ENCODE results near the gene C1orf21.
"Not testable (repeated sequence)": the region's sequence is repeated elsewhere in the genome, so short reads cannot be mapped to it uniquely, and the experiment has no call there.

The C1orf21 gene

GRCh38 chr1:184386312-184387068 lies at the start of gene C1orf21:
Gene C1orf21, plus strand, starts transcription at chr1:184387029. Its CDS starts 90,481 bp downstream, at chr1:184477510.
- peak within 1 kb of the TSS; percentile 99 for H3K4me3 ChIP-seq (ENCODE audit: low read length)
- H3K4me1 ChIP-seq (ENCODE audit: insufficient read depth, low read length) = peaks cover 32% of the 10 kb centered on the region
- no peaks in the 10 kb centered on the region for H3K27me3 ChIP-seq (ENCODE audit: insufficient read depth, low read length)
- H3K36me3 ChIP-seq (ENCODE audit: insufficient read depth, low read length) = no peaks in the 10 kb centered on the region
- peak within 1 kb of the TSS; percentile 99 for H2AFZ ChIP-seq (ENCODE audit: low read depth, low read length)
- no peaks in the 10 kb centered on the region for H3K9me3 ChIP-seq (ENCODE audit: low read length)

DNA sequence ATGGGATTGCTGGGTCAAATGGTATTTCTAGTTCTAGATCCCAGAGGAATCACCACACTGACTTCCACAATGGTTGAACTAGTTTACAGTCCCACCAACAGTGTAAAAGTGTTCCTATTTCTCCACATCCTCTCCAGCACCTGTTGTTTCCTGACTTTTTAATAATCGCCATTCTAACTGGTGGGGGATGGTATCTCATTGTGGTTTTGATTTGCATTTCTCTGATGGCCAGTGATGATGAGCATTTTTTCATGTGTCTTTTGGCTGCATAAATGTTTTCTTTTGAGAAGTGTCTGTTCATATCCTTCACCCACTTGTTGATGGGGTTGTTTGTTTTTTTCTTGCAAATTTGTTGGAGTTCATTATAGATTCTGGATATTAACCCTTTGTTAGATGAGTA lies 49.0 kb upstream of the C1orf21 start:
- H3K36me3 ChIP-seq (ENCODE audit: insufficient read depth, low read length); H3K27me3 ChIP-seq (ENCODE audit: insufficient read depth, low read length); H3K4me3 ChIP-seq (ENCODE audit: low read length); H3K4me1 ChIP-seq (ENCODE audit: insufficient read depth, low read length); H3K9me3 ChIP-seq (ENCODE audit: low read length); H2AFZ ChIP-seq (ENCODE audit: low read depth, low read length): not testable (repeated sequence)

GRCh38 chr1:184340984-184341383 lies 45.8 kb upstream of the C1orf21 start:
- H3K9me3 ChIP-seq (ENCODE audit: low read length) = peaks cover 4% of the 10 kb centered on the region
- no peaks in the 10 kb centered on the region for H3K4me1 ChIP-seq (ENCODE audit: insufficient read depth, low read length)
- no peak overlapping the region for H3K4me3 ChIP-seq (ENCODE audit: low read length)
- H3K36me3 ChIP-seq (ENCODE audit: insufficient read depth, low read length) = no peaks in the 10 kb centered on the region
- no peaks in the 10 kb centered on the region for H3K27me3 ChIP-seq (ENCODE audit: insufficient read depth, low read length)
- no peak overlapping the region for H2AFZ ChIP-seq (ENCODE audit: low read depth, low read length)

DNA sequence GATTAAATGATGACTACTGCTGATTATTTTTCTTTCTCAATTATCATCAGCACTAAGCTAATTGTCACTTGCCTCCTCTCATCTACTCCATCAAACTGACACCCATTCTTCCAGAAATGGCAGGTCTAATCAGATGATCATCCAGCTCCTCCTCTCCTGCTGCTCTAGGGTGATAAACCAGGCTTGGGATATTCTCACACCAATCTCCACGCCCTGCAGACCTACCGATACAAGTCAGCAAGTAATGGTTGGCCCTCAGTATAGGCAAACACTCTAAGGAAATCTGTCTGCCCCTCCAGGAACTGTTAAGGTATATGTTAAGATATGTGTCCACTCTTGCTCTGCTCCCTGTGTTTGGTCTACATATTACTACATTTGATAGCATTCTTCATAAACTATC lies 36.3 kb upstream of the C1orf21 start:
- Histone ChIP-seq H2AFZ (ENCODE audit: low read depth, low read length) (no peak overlapping the region), H3K36me3 (ENCODE audit: insufficient read depth, low read length) (no peaks in the 10 kb centered on the region), H3K4me3 (ENCODE audit: low read length) (no peak overlapping the region), H3K9me3 (ENCODE audit: low read length) (no peaks in the 10 kb centered on the region), H3K4me1 (ENCODE audit: insufficient read depth, low read length) (no peaks in the 10 kb centered on the region), H3K27me3 (ENCODE audit: insufficient read depth, low read length) (peaks cover 12% of the 10 kb centered on the region)

DNA sequence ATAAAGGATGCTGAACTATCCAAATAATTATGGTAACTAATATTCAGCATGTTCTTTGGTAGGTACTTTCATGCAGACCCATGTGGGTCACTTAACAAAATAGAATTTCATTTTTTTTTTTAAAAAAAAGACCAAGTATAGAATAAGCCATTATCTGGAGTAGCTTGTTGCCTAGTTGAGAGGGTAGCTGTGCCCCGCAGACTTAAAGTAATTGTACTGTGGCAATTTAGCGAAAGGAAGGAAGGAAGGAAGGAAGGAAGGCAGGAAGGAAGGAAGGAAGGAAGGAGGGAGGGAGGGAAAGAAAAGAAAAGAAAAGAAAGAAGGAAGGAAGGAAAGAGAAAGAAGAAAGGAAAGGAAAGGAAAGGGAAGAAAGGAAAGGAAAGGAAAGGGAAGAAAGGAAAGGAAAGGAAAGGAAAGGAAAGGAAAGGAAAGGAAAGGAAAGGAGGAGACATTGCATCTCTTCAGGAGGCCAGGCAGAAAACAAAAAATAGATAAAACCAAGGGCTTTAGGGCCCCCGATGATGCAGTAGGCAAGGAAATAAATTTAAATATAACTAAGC lies 35.3 kb upstream of the C1orf21 start:
- Histone ChIP-seq H3K9me3 (ENCODE audit: low read length) (no peaks in the 10 kb centered on the region), H2AFZ (ENCODE audit: low read depth, low read length) (no peak overlapping the region), H3K36me3 (ENCODE audit: insufficient read depth, low read length) (no peaks in the 10 kb centered on the region), H3K4me3 (ENCODE audit: low read length) (no peak overlapping the region), H3K27me3 (ENCODE audit: insufficient read depth, low read length) (peaks cover 12% of the 10 kb centered on the region), H3K4me1 (ENCODE audit: insufficient read depth, low read length) (no peaks in the 10 kb centered on the region)

DNA sequence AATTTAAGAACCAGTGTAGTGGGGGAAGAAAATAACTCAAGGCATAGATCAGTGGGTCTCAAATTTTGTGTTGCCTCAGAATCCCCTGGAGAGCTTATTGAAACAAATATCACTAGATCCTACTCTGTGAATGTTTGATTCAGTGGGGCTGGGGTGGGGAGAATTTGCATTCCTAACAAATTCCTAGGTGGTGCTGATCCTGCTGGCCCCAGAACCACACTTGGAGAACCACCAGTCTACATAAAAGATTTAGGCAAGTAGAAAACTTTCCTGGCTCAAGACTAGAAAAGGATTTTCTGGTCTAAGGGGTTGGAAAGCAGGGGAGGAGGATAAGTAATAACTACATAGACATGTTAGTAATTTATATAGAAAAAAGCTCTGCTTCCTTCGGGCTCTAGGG lies 34.1 kb upstream of the C1orf21 start:
- Histone ChIP-seq H3K36me3 (ENCODE audit: insufficient read depth, low read length) (no peaks in the 10 kb centered on the region), H3K4me3 (ENCODE audit: low read length) (no peak overlapping the region), H3K27me3 (ENCODE audit: insufficient read depth, low read length) (peaks cover 12% of the 10 kb centered on the region), H2AFZ (ENCODE audit: low read depth, low read length) (no peak overlapping the region), H3K9me3 (ENCODE audit: low read length) (no peaks in the 10 kb centered on the region), H3K4me1 (ENCODE audit: insufficient read depth, low read length) (no peaks in the 10 kb centered on the region)

GRCh38 chr1:184354719-184355118 lies 32.1 kb upstream of the C1orf21 start:
- Histone ChIP-seq H3K4me3 (ENCODE audit: low read length) (no peak overlapping the region), H3K27me3 (ENCODE audit: insufficient read depth, low read length) (peaks cover 8% of the 10 kb centered on the region), H3K9me3 (ENCODE audit: low read length) (no peaks in the 10 kb centered on the region), H3K36me3 (ENCODE audit: insufficient read depth, low read length) (no peaks in the 10 kb centered on the region), H2AFZ (ENCODE audit: low read depth, low read length) (no peak overlapping the region), H3K4me1 (ENCODE audit: insufficient read depth, low read length) (no peaks in the 10 kb centered on the region)

- H3K27me3 ChIP-seq (ENCODE audit: insufficient read depth, low read length) = peaks cover 9% of the 10 kb centered on the region
- H2AFZ ChIP-seq (ENCODE audit: low read depth, low read length) = no peak overlapping the region
- H3K36me3 ChIP-seq (ENCODE audit: insufficient read depth, low read length) = no peaks in the 10 kb centered on the region
- no peaks in the 10 kb centered on the region for H3K9me3 ChIP-seq (ENCODE audit: low read length)
- H3K4me1 ChIP-seq (ENCODE audit: insufficient read depth, low read length) = no peaks in the 10 kb centered on the region
- H3K4me3 ChIP-seq (ENCODE audit: low read length) = no peak overlapping the region
Measured at GRCh38 chr1:184356891-184357290, 29.9 kb upstream of the C1orf21 start.

GRCh38 chr1:184358256-184358655 lies 28.6 kb upstream of the C1orf21 start:
- no peaks in the 10 kb centered on the region for H3K9me3 ChIP-seq (ENCODE audit: low read length)
- peaks cover 8% of the 10 kb centered on the region for H3K27me3 ChIP-seq (ENCODE audit: insufficient read depth, low read length)
- H3K4me3 ChIP-seq (ENCODE audit: low read length) = no peak overlapping the region
- no peak overlapping the region for H2AFZ ChIP-seq (ENCODE audit: low read depth, low read length)
- no peaks in the 10 kb centered on the region for H3K36me3 ChIP-seq (ENCODE audit: insufficient read depth, low read length)
- no peaks in the 10 kb centered on the region for H3K4me1 ChIP-seq (ENCODE audit: insufficient read depth, low read length)

GRCh38 chr1:184359909-184360308 lies 26.9 kb upstream of the C1orf21 start:
- no peaks in the 10 kb centered on the region for H3K9me3 ChIP-seq (ENCODE audit: low read length)
- H3K4me1 ChIP-seq (ENCODE audit: insufficient read depth, low read length) = no peaks in the 10 kb centered on the region
- H3K36me3 ChIP-seq (ENCODE audit: insufficient read depth, low read length) = no peaks in the 10 kb centered on the region
- H3K4me3 ChIP-seq (ENCODE audit: low read length) = no peak overlapping the region
- no peak overlapping the region for H2AFZ ChIP-seq (ENCODE audit: low read depth, low read length)
- H3K27me3 ChIP-seq (ENCODE audit: insufficient read depth, low read length) = peaks cover 5% of the 10 kb centered on the region

- H3K27me3 ChIP-seq (ENCODE audit: insufficient read depth, low read length) = peaks cover 3% of the 10 kb centered on the region
- no peak overlapping the region for H2AFZ ChIP-seq (ENCODE audit: low read depth, low read length)
- H3K4me3 ChIP-seq (ENCODE audit: low read length) = no peak overlapping the region
- H3K4me1 ChIP-seq (ENCODE audit: insufficient read depth, low read length) = no peaks in the 10 kb centered on the region
- no peaks in the 10 kb centered on the region for H3K9me3 ChIP-seq (ENCODE audit: low read length)
- no peaks in the 10 kb centered on the region for H3K36me3 ChIP-seq (ENCODE audit: insufficient read depth, low read length)
Measured at GRCh38 chr1:184362876-184363275, 24.0 kb upstream of the C1orf21 start.

GRCh38 chr1:184365699-184366098 lies 21.1 kb upstream of the C1orf21 start:
- H2AFZ ChIP-seq (ENCODE audit: low read depth, low read length) = no peak overlapping the region
- no peaks in the 10 kb centered on the region for H3K36me3 ChIP-seq (ENCODE audit: insufficient read depth, low read length)
- peaks cover 3% of the 10 kb centered on the region for H3K27me3 ChIP-seq (ENCODE audit: insufficient read depth, low read length)
- no peaks in the 10 kb centered on the region for H3K9me3 ChIP-seq (ENCODE audit: low read length)
- H3K4me3 ChIP-seq (ENCODE audit: low read length) = no peak overlapping the region
- no peaks in the 10 kb centered on the region for H3K4me1 ChIP-seq (ENCODE audit: insufficient read depth, low read length)

- Histone ChIP-seq H3K36me3 (ENCODE audit: insufficient read depth, low read length) (no peaks in the 10 kb centered on the region), H3K4me1 (ENCODE audit: insufficient read depth, low read length) (no peaks in the 10 kb centered on the region), H2AFZ (ENCODE audit: low read depth, low read length) (no peak overlapping the region), H3K4me3 (ENCODE audit: low read length) (no peak overlapping the region), H3K27me3 (ENCODE audit: insufficient read depth, low read length) (peaks cover 1% of the 10 kb centered on the region), H3K9me3 (ENCODE audit: low read length) (no peaks in the 10 kb centered on the region)
Measured at GRCh38 chr1:184366997-184367396, 19.8 kb upstream of the C1orf21 start.
